Bronchial smooth muscle cell (primary cell): ENCODE data around the gene ODC1. TPM values are rescaled to one million over a fixed set of nuclear protein-coding genes. Genes with fewer than 3 reads are reported as not detected.

ENCODE experiments used
- total RNA-seq: library from RNA; depleted of rRNA; stranded (reverse); fragments of >200 nt; gene quantifications from 2 replicates; pipeline ENCODE4 v1.2.1, GENCODE V29; 2014

ODC1 gene
- total RNA-seq = 47.8 and 54.3 TPM in 2 replicates

GRCh38 chr2:10447895-10448575 lies at the start of gene ODC1:
TSS of gene ODC1 (minus strand) at chr2:10448327. CDS start at chr2:10445032, 3,295 bp downstream.

Other genes with a start within 250 kb of the ODC1 start
- 14.3 and 17.2 TPM in 2 replicates for gene HPCAL1, start 145.4 kb downstream of the ODC1 start, total RNA-seq
- 18.8 and 24.9 TPM in 2 replicates for gene NOL10, start 241.6 kb upstream of the ODC1 start, total RNA-seq